Aorta (tissue), 5 donors: ENCODE measurements around the gene PPARGC1A. TPM values are rescaled to one million over a fixed set of nuclear protein-coding genes. Genes with fewer than 3 reads are reported as not detected.

Experiments used
- ATAC-seq: fragments of 200-7000 bp; cut with Tn5 transposase; one replicate; pipeline ENCODE4 v1.9.1; 2022; ENCODE audit warnings: moderate library complexity; ENCODE audit not compliant: low FRiP score
- DNase-seq, 2 donors: peaks; one replicate each; pipeline ENCODE4 v3.0.0-alpha.2; 2020
- H3K27ac ChIP-seq, 2 donors: one replicate each; pipeline ENCODE4 v1.5.1; 2013; ENCODE audit warnings: low read length in 2 of 2, mild to moderate bottlenecking in 2 of 2, moderate library complexity in 2 of 2, control low read depth in 1 of 2, inconsistent platforms in 1 of 2, low read depth in 1 of 2
- H3K27me3 ChIP-seq, 2 donors: one replicate each; pipeline ENCODE4 v1.6.1; 2013; ENCODE audit warnings: control low read depth in 1 of 2, low read length in 1 of 2, mild to moderate bottlenecking in 1 of 2, moderate library complexity in 1 of 2; ENCODE audit not compliant: insufficient read depth in 2 of 2, control insufficient read depth in 1 of 2
- H3K36me3 ChIP-seq, 2 donors: one replicate each; pipeline ENCODE4 v1.6.1; 2013; ENCODE audit warnings: control low read depth in 1 of 2, low read length in 1 of 2, mild to moderate bottlenecking in 1 of 2; ENCODE audit not compliant: insufficient read depth in 2 of 2, control insufficient read depth in 1 of 2
- H3K4me1 ChIP-seq, 2 donors: one replicate each; pipeline ENCODE4 v1.6.1; 2013; ENCODE audit warnings: low read length in 2 of 2, control low read depth in 1 of 2, mild to moderate bottlenecking in 1 of 2, moderate library complexity in 1 of 2; ENCODE audit not compliant: insufficient read depth in 2 of 2, control insufficient read depth in 1 of 2
- H3K4me3 ChIP-seq, 2 donors: one replicate each; pipeline ENCODE4 v1.5.1; 2013; ENCODE audit warnings: low read length in 2 of 2, control low read depth in 1 of 2, mild to moderate bottlenecking in 1 of 2
- H3K9me3 ChIP-seq: one replicate; pipeline ENCODE4 v1.6.1; 2013; ENCODE audit warnings: mild to moderate bottlenecking, low read length; ENCODE audit not compliant: control insufficient read depth
- WGBS, 2 donors: extraction: QIAGEN DNeasy Blood & Tissue Kit; methylation state at CpG; one replicate each; pipeline ENCODE4 v1.1.7; 2013; 5-methylcytosine and 5-hydroxymethylcytosine counted together
- intact Hi-C, 2 donors: fragments of 100-400 bp; cut with DNase I; formaldehyde crosslinking; loops; one replicate each; pipeline versions ENCODE4 v1.14.2 to v1.15.0; 2022
- polyA plus RNA-seq, 2 donors: library from polyadenylated mRNA; stranded (reverse); fragments of 200-250 nt; gene quantifications; one replicate each; pipeline ENCODE4 v1.2.3, GENCODE V29; 2013
- total RNA-seq, 2 donors: library from RNA; stranded (reverse); fragmentation: NEBNext Ultra II Directional; extraction: Animal tissue kit (Norgen Biotek cat#: 25700); gene quantifications; one replicate each; pipeline ENCODE4 v1.2.1, GENCODE V29; 2021
- donor health status: healthy with polysubstance abuse.
- donor health status: Bipolar disorder and iron deficiency.
- donor health status: DM: no; HTN: no; CAD: no.
- donor health status: DM: no; HTN: no; CAD: no.
- donor health status: DM: yes; HTN: yes; CAD: no.

The PPARGC1A gene
- total and polyA plus RNA-seq, 4 donors: 0.67 to 3.8 (median 1.9) TPM

DNA sequence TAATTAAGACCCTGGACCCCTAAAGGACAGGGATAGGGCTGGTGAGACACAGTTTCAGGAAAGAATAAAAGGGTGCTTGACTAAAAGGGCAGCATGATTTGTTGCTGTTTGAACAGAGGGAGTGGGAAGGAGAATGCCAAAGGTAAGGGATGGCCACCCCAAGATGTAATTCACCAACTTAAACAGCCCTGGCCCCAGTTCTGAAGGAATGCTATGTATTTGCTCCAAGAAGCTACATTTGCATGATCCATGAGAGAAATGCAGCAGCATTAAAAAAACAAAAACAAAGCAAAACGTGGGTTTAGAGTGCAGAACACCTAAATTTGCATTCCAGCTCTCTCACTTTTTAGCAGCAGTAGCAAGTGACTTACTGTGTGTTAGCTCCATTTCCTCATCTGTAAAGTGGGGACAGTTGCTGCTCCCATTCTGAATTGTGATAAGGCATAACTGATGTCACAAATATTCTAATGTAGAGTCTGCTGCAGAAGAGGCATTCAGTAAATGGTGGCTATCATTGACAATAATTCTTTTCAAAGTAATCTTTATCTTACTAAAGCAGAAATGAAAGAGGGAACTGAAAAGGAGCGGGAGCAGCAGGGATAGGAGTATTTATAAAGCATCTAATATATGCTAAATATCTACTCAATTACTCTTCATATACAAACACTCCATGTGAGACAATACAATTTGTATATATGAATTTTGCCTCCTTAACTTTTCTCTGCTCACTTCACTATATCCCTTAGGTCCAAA, 115.8 kb downstream of the PPARGC1A start:
- no peak for ATAC-seq
- intact Hi-C loops: no loop called here
- Histone ChIP-seq H3K4me3 (no peak overlapping the region), H3K4me1 (no peaks in the 10 kb centered on the region), H3K36me3 (no peaks in the 10 kb centered on the region), H3K27me3 (no peaks in the 10 kb centered on the region), H3K27ac (no peak overlapping the region), H3K9me3 (no peaks in the 10 kb centered on the region)
- WGBS, 2 donors: 49 to 58% methylated on average over 2 of the region's 2 CpGs
- DNase-seq: no peak

DNA sequence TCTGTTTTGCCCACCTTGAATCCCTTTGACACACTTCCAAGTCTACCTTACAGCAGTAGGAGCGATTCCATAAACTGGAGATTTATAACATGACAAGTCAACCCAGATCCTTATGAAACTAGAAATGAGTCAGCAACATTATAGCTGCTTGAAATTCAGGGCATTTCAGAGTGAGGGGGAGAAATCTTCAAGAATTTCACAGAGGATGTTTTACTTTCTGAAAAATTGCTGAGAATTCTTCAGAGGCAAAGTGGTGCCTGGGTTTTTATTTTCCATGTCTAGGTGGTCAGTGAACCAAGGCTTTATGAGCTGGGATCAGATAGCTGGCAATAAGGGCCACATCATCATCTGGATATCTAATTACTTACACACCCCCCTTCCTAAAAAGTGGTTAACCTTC, 119.8 kb downstream of the PPARGC1A start:
- Histone ChIP-seq H3K9me3 (no peaks in the 10 kb centered on the region), H3K4me3 (no peak overlapping the region), H3K4me1 (no peaks in the 10 kb centered on the region), H3K36me3 (no peaks in the 10 kb centered on the region), H3K27me3 (no peaks in the 10 kb centered on the region), H3K27ac (no peak overlapping the region)
- ATAC-seq (no peak), DNase-seq (no peak)
- 19% methylated on average over 1 of the region's 1 CpG for WGBS, 2 donors
- intact Hi-C loops: no loop called here

DNA sequence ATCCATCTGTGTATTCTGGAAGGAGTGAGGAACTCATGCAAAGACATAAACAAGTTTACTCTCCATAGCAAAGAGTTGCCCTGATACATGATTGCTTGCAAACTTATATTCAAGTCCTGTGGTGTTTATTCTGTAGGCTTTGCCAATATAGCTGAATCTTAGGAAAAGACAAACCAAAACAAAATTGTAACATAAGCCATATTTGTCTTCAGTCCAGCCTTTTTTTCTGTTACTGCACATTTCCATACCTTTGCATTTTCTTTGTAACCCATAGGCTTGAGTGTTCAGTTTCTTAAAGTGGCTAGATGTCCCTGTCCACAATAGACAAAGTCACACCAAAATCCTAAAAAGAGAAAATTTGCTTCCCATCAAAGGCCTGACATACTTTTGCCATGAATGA, 120.4 kb downstream of the PPARGC1A start:
- intact Hi-C loops: no loop called here
- no peaks in the 10 kb centered on the region for H3K4me1 ChIP-seq
- H3K36me3 ChIP-seq: no peaks in the 10 kb centered on the region
- no peak for DNase-seq
- H3K27ac ChIP-seq: no peak overlapping the region
- no peaks in the 10 kb centered on the region for H3K27me3 ChIP-seq
- no peak for ATAC-seq
- no peaks in the 10 kb centered on the region for H3K9me3 ChIP-seq
- H3K4me3 ChIP-seq: no peak overlapping the region

DNA sequence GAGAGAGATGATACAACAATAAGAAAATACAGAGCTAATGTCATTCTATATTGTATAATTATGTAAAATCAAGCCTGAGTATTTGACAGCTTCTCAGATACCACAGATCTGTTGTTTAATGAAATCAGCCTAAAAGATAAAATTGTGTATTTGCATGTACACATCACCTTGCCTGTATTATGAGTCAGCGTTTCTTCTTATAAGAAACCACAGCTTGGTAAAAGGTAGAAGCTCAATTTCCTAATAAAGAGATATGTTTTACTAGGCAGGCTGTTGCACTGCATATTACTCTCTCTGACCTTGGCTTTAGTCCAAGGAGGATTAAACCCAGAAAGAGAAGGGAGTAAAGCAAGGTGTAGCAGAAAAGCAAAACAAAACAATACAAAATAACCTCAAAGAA, 121.3 kb downstream of the PPARGC1A start:
- ATAC-seq: no peak
- Histone ChIP-seq H3K4me3 (no peak overlapping the region), H3K4me1 (no peaks in the 10 kb centered on the region), H3K36me3 (no peaks in the 10 kb centered on the region), H3K9me3 (peaks cover 2% of the 10 kb centered on the region), H3K27ac (no peak overlapping the region), H3K27me3 (no peaks in the 10 kb centered on the region)
- intact Hi-C loops: no loop called here
- no peak for DNase-seq
- WGBS, 2 donors: 75 to 88% methylated on average over 1 of the region's 1 CpG

DNA sequence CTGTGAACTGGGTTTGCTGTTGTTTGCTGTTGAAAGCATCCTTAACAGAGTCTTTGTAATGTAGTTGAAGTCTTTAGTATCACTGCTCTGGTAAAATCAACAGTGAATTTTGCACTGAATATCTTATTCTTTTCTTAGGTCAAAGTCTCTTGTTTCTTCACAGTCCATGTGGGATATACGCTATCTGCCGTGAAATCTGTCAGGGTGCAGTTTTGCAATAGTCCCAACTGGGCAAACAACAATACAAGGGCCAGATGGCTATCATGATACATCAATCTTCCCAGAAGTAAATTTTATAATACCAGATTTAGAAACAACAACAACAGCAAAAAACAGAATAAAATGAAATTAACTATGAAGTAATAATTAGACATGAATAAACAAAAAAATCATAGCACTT, 123.5 kb downstream of the PPARGC1A start:
- Histone ChIP-seq H3K27ac (no peak overlapping the region), H3K4me1 (no peaks in the 10 kb centered on the region), H3K27me3 (no peaks in the 10 kb centered on the region), H3K9me3 (peaks cover 2% of the 10 kb centered on the region), H3K36me3 (no peaks in the 10 kb centered on the region), H3K4me3 (no peak overlapping the region)
- intact Hi-C loops: no loop called here
- DNase-seq (no peak), ATAC-seq (no peak)
- whole genome bisulfite sequencing, 2 donors: 51 to 55% methylated on average over 2 of the region's 2 CpGs

DNA sequence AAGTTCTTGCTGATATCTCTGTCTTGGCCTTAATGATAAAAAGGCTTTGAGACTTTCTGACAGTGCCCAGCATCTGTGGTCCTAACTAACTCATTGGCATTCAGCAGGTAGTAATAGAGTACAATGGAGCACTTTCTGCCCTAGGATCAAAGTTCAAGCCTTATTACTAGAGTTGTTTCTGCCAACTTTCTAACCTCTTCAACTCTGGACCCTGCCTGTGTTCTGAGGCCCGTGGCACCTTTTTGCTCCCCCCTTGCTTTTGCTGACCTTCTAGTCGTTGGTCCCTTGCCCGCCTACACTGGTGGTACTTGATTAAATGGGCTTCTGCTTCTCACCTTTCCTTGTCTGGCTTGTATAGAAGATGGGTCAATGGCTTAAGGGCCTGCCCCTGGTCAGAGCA, 126.3 kb downstream of the PPARGC1A start:
- 69 to 72% methylated on average over 3 of the region's 3 CpGs for WGBS, 2 donors
- ATAC-seq (no peak), DNase-seq (no peak)
- Histone ChIP-seq H3K36me3 (no peaks in the 10 kb centered on the region), H3K4me1 (no peaks in the 10 kb centered on the region), H3K27ac (no peak overlapping the region), H3K9me3 (peaks cover 2% of the 10 kb centered on the region), H3K27me3 (no peaks in the 10 kb centered on the region), H3K4me3 (no peak overlapping the region)
- intact Hi-C loops: no loop called here

DNA sequence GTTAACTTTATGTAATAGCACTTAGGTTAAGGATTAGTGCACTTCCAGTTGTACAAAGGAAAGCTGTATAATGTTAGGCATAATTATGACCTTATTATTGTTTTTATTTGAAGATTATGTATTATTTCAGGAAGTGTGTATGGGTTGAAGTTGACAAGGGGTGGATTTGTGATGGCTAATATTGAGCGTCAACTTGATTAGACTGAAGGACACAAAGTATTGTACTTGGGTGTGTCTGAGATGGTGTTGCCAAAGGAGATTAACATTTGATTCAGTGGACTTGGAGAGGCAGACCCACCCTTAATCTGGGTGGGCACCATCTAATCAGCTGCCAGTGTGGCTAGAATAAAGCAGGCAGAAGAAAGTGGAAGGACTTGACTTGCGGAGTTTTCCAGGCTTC, 127.3 kb downstream of the PPARGC1A start:
- no peak overlapping the region for H3K27ac ChIP-seq
- DNase-seq (no peak), ATAC-seq (no peak)
- no peaks in the 10 kb centered on the region for H3K4me1 ChIP-seq
- 80 to 91% methylated on average over 2 of the region's 2 CpGs for WGBS, 2 donors
- no peaks in the 10 kb centered on the region for H3K27me3 ChIP-seq
- no peaks in the 10 kb centered on the region for H3K36me3 ChIP-seq
- H3K9me3 ChIP-seq: peaks cover 2% of the 10 kb centered on the region
- H3K4me3 ChIP-seq: no peak overlapping the region
- intact Hi-C loops: no loop called here

DNA sequence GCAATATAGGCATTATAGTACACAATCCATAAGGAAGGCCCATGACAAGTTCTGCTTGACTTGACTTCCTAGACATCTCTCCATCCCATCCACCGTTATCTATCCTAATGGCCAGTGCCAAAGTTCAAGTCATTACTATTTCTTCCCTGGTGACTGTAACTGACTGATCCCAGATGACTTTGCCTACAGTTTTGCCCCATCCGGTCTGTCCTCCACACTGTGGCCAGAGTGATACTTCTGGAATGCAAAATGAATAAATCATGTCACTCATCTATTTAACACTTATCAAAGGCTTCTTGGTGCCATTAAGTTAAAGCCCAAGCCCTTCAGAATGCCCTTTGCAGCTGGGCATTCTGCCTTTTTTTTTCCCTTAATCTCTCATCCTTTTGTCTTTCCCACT, 130.8 kb downstream of the PPARGC1A start:
- peaks cover 2% of the 10 kb centered on the region for H3K9me3 ChIP-seq
- H3K36me3 ChIP-seq: no peaks in the 10 kb centered on the region
- H3K4me3 ChIP-seq: no peak overlapping the region
- no peaks in the 10 kb centered on the region for H3K4me1 ChIP-seq
- no peaks in the 10 kb centered on the region for H3K27me3 ChIP-seq
- 31 to 38% methylated on average over 2 of the region's 2 CpGs for WGBS, 2 donors
- DNase-seq (no peak), ATAC-seq (no peak)
- intact Hi-C loops: no loop called here
- no peak overlapping the region for H3K27ac ChIP-seq

DNA sequence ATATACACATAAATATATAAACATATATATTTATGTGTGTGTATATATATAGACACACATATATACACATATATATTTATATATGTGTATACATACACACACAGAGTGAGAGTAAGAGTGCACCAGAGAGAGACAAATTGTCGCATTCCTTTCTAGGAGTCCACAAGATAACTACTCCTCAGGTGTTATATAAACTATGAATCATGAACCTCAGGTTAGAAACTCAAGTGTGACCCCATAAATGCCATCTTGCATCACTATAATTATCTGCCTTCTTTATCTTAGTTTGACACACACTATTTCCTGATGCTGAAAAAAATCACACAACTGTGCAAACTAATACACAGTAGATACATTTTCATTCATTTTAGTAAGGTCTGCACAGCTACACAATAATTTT, 135.2 kb downstream of the PPARGC1A start:
- H3K4me3 ChIP-seq: no peak overlapping the region
- no peak overlapping the region for H3K27ac ChIP-seq
- DNase-seq (no peak), ATAC-seq (no peak)
- WGBS, 2 donors: 90 to 98% methylated on average over 1 of the region's 1 CpG
- H3K9me3 ChIP-seq: no peaks in the 10 kb centered on the region
- no peaks in the 10 kb centered on the region for H3K36me3 ChIP-seq
- no peaks in the 10 kb centered on the region for H3K27me3 ChIP-seq
- no peaks in the 10 kb centered on the region for H3K4me1 ChIP-seq
- intact Hi-C loops: no loop called here
